ENCODE data around the gene TAF1C. TPM values are rescaled to one million over a fixed set of nuclear protein-coding genes. Genes with fewer than 3 reads are reported as not detected.
"Not testable (repeated sequence)": the region's sequence is repeated elsewhere in the genome, so short reads cannot be mapped to it uniquely, and the experiment has no call there.

TAF1C gene
- total RNA-seq (2014; rRNA removed; shearing (Covaris generic)) = 22.3 and 37.7 TPM in 2 replicates

DNA sequence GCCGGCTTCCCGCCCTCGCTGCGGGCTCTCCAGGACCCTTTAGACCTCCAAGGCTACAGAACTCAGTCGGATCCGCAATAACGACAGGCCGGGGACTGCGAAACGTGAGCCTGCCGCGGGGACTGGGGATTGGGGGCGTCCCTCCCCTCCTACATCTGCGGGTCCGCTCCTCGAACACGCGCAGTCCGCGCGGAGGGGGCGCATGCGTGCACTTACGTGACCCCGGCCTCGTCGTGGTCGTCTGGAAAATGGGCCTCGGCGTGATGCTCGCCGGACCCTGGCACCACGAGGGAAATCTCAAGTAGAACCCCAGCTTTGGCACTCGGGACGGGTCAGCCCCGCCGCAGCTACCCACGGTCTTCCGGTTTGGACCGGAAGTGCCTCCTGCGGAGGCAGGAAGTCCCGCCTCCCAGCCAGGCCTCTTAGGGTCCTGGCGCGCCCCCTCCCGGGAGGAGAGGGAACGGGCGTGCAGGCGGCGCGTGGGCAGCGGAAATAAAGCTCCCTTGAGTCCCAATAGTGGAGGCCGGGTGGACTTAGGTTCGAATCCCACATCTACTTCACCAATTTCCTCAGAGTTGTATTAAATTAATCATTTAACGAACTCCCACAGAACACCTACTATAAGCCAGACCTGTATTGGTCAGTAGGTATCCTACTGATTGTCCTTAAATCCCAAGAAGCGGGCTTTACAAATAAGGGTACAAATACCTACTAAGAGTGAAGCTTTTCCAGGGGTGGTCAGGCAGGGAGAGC is at the start of gene TAF1C:
Gene TAF1C (minus strand): TSS at position 373 of the 753 bp plus-strand sequence. CDS start 2,069 bp downstream, outside the sequence.
- DNase-seq (ENCODE audit: low spot score) = peak; percentile 86

DNA sequence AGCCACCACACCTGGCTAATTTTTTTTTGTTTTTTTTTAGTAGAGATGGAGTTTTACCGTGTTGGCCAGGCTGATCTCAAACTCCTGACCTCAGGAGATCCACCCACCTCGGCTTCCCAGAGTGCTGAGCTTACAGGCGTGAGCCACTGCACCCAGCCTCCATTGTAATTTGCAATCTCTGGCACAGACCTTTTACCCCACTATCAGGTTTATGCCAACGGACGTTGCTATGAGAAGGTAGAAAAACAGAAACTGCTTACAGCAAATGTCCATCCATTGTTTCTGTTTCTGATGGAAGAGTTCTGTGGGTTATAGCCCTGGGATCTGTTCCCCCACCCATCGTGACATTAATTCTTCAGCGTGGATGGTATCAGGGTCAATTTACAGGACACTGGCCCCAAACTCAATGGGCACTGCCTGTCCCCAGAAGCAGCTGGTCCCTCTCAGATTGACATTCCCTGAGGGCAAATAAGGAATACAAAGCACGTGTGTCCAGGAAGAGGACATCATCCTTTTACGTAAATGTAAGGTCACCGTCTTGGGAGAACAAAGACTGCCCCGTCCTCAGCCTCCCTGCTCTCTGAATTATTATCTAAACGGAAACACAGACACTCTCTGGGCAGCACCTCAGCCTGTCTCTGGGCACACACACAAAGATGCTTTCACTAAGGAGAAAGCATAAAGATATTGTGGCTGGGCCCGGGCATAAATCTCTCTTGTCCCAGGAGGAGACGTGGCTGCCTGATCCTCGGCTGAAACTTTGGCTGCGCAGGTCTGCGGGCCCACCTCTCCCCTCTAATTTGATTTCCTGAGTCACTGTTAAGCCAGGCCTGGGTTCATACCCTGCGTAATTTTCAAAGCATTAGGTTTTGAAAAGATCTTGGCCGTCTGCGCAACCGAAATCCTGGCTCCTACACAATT is 47.7 kb upstream of the TAF1C start:
- no peak for DNase-seq (ENCODE audit: low spot score)

DNA sequence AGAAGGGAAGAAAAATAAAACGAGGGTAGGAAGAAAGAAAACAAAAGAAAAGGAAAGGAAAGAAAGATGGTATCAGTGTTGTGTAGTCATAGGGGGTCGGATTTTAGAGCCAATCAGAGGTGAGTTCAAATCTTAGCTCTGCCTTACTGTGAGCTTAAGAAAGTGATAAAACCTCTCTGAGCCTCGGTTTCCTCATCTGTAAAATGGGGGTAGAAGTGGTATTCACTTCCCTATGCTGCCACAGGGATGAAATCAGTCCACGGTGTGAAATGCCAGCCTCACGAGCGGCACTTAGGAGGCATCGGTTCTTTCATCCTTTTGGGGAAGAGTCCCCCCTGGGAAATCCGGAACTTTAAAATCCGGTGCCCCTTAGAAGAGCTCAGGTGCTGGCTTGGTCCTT is 46.9 kb upstream of the TAF1C start:
- no peak for DNase-seq (ENCODE audit: low spot score)

- DNase-seq (ENCODE audit: low spot score) = no peak
These were observed 46.1 kb upstream of the TAF1C start for GRCh38 chr16:84232969-84233368.

- no peak for DNase-seq (ENCODE audit: low spot score)
These were observed 45.2 kb upstream of the TAF1C start for GRCh38 chr16:84232060-84232459.

DNA sequence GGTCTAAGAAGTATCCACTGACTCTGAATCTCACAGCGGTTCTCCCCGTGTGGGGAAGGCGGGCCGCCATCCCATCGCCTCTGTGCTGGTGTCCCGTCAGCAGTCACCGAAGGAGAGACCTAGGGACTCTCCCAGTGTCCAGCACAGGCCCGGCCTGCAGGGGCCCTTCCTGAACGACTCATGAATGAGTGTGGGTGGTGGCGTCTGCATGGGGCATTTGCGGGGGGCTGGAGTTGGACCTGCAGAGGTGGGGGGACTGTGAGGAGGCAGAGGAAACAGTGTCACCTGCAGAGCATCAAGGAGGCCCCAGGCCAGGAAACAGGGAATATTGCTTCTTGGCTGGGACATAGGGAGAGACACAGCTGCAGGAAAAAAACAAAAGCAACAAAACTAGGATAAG is 42.6 kb upstream of the TAF1C start:
- no peak for DNase-seq (ENCODE audit: low spot score)

- peak; percentile 96 for DNase-seq (ENCODE audit: low spot score)
These were observed 41.5 kb upstream of the TAF1C start for GRCh38 chr16:84228256-84228838.

- DNase-seq (ENCODE audit: low spot score) = no peak
These were observed 40.7 kb upstream of the TAF1C start for GRCh38 chr16:84227548-84227947.

- no peak for DNase-seq (ENCODE audit: low spot score)
These were observed 39.2 kb upstream of the TAF1C start for GRCh38 chr16:84226026-84226425.

DNA sequence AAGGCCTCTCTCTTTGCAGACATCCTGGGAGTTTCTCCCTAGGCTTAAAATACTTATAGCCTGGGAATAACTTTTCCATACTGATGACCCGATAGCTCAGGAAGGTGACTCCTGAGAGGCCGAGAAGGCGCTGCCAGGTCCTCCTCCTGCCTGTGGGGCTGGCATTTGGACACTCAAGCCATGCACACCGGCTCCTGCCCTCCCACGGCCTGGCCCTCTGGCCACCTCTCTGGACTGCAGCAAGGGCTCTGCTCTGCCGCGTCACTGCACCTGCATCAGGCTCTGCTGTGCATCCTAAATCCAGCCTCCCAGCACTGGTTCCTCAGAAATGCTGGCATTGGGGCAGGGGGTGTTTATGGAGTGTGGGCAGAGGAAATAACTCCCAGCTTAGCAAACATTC is 38.7 kb upstream of the TAF1C start:
- DNase-seq (ENCODE audit: low spot score) = no peak

DNA sequence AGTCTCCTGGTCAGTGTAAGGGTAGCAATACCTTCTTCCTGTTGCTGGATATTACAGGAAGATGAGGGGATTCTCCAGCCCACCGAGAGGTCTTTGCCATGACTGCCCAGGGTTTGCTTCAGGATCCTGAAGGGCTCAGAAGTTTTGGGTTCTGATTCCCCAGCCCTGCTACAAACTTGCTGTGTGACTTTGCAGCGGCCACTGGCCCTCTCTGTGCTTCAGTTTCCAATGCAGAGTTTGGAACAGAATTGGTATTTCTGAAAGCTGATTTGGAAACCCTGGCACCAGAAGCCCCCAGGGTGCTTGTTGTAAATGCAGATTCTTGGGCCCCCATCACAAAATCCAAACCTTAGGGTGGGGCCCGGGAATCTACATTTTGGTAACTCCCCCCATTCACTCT is 38.3 kb upstream of the TAF1C start:
- DNase-seq (ENCODE audit: low spot score) = no peak

DNA sequence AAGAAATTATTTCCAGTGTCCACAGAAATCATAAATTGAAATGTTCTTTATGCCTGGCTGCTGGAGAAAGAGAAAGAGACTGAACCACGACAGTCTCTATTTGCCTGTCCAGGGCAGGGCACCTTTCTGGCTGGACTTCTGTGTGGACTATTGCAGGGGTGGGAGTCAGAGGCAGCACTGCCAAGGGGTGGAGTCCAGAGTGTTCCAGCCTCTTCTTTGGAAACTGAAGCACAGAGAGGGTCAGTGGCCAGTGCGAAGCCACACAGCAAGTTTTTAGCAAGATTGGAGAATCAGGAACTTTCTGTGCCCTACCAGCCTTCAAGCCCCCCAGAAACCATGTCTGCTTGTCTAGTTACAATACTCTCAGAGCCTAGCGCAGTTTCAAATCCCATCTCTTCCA is 37.7 kb upstream of the TAF1C start:
- DNase-seq (ENCODE audit: low spot score) = no peak

DNA sequence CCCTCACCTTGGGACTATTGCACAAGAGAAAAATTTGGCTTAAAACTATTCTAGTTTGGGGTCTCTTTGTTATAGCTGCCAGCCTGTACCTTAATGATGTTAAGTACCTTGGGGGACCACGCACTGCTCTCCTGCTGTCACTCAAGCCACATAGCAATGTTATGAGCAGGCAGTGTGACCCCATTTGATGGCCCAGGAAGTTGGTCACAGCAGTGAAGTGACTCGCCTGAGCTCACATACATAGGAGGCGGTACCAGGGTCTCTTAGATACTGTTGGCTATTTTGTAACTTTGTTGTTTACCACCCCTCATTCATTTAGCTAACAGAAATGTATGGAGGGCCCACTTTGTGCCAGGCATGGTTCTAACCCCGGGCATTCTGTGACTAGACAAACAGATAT is 36.6 kb upstream of the TAF1C start:
- peak; percentile 34 for DNase-seq (ENCODE audit: low spot score)

- DNase-seq (ENCODE audit: low spot score) = peak; percentile 48
These were observed 34.0 kb upstream of the TAF1C start for GRCh38 chr16:84220851-84221250.

- no peak for DNase-seq (ENCODE audit: low spot score)
These were observed 32.1 kb upstream of the TAF1C start for GRCh38 chr16:84218956-84219355.

GRCh38 chr16:84218176-84218823 is 31.4 kb upstream of the TAF1C start:
- DNase-seq (ENCODE audit: low spot score) = no peak

GRCh38 chr16:84216144-84216543 is 29.3 kb upstream of the TAF1C start:
- not testable (repeated sequence) for DNase-seq (ENCODE audit: low spot score)

DNA sequence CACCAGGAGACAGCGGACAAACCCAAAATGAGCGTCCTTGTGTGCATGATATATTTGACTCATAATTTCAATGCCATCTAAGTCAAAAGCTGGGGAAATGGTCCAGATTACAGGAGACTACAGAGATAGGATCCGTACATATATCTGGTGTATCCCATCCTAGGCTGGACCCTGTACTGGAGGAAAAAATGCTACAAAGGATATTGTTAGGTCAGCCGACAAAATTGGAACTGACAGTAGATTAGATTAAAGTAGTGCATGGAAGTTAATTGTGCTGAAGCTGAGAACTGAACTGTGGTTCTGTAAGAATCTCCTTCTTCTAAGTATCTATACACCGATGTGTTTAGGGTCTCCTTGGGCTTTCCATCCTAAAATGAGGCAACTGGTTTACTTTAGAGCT is 28.7 kb upstream of the TAF1C start:
- no peak for DNase-seq (ENCODE audit: low spot score)

DNA sequence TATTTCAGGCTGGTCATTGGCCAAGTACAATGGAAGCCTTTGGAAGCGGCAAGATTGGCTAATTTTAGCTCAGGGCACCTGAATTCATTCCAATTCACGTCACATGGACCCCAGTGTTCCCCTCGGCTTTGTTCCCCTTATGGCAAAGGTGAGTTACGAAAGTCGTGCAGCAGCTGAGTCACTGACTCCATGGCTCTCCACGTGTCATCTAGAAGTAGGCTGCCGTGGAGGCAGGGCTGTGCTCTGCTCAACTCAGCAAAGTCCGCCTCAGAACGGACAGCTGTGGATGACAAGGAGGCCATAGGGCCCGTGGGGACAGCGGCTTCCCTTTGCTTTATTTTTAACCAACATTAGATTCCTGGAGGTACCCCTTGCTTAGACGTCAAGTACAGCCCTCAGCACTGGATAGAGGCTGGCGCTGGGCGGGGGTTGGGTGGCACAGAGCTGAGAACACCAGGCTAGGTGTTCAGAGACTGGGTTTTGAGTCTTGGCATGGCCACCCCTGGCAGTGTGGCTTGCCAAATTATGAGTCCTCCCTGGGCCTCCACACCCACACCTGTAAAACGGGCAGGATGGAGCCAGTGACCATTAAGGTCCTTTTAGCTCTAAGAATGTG is 27.7 kb upstream of the TAF1C start:
- no peak for DNase-seq (ENCODE audit: low spot score)

DNA sequence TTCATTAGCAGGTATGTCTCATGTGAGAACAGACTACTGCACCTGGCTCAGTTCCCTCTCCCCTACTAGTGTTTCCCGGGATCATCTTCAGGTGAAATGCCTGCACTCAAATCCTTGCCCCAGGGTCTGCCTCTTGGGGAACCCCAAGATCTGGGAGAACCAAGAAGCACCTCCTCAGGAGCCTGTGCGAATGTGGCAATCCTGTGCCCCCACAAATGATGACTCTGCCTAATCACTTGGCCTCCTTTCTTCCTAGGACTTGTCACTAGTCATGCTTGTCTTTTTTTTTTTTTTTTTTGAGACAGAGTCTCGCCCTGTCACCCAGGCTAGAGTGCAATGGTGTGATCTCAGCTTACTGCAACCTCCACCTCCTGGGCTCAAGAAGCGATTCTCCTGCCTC is 25.8 kb upstream of the TAF1C start:
- no peak for DNase-seq (ENCODE audit: low spot score)

GRCh38 chr16:84212154-84212553 is 25.3 kb upstream of the TAF1C start:
- no peak for DNase-seq (ENCODE audit: low spot score)

- DNase-seq (ENCODE audit: low spot score) = no peak
These were observed 23.1 kb upstream of the TAF1C start for GRCh38 chr16:84209989-84210388.
